IMR-90 (cell line): ENCODE measurements around the gene LRRC37A. TPM values are rescaled to one million over a fixed set of nuclear protein-coding genes. Genes with fewer than 3 reads are reported as not detected.

Source experiments
- ATAC-seq: fragments of 200-7000 bp; cut with Tn5 transposase; 2 replicates; pipeline ENCODE4 v1.9.1; 2020; ENCODE audit warnings: low read depth, mild to moderate bottlenecking, moderate library complexity
- BruUV-seq: library from RNA; stranded (reverse); fragments of 400-500 nt; replicated peaks from 2 replicates; lab custom pipeline; 2021; lab: Mats Ljungman, UMichigan
- CTCF ChIA-PET: fragments of 300-600 bp; formaldehyde crosslinking; extraction: SDS; loops from one replicate; lab custom pipeline; 2021; ENCODE audit warnings: antibody characterized with exemption; lab: Yijun Ruan, JAX
- POLR2A ChIA-PET: fragments of 300-600 bp; sonication (Branson Sonifier 250); formaldehyde crosslinking; loops from one replicate; lab custom pipeline; 2022; ENCODE audit warnings: antibody characterized with exemption; ENCODE audit not compliant: unreplicated experiment; lab: Charles Lee
- DNase-seq: peaks from one replicate; pipeline ENCODE4 v3.0.0; 2013
- H2AFZ ChIP-seq: replicated peaks from 2 replicates; pipeline ENCODE3; 2013; ENCODE audit warnings: low read length, mild to moderate bottlenecking; ENCODE audit not compliant: poor library complexity
- H2AK5ac ChIP-seq: 2 replicates; pipeline ENCODE4 v1.6.1; 2013; ENCODE audit warnings: low read depth, low read length, inconsistent platforms
- H2AK9ac ChIP-seq: replicated peaks from 2 replicates; pipeline ENCODE3; 2013; ENCODE audit warnings: mild to moderate bottlenecking, low read depth, low read length, moderate library complexity; ENCODE audit not compliant: poor library complexity
- H2BK120ac ChIP-seq: 2 replicates; pipeline ENCODE4 v1.6.1; 2013; ENCODE audit warnings: low read depth, low read length, inconsistent platforms
- H2BK15ac ChIP-seq: 3 replicates; pipeline ENCODE4 v1.6.1; 2013; ENCODE audit warnings: low read depth, low read length, inconsistent platforms
- H2BK20ac ChIP-seq: 2 replicates; pipeline ENCODE4 v1.6.1; 2013; ENCODE audit warnings: low read depth, mild to moderate bottlenecking, inconsistent platforms, low read length, moderate library complexity
- H2BK5ac ChIP-seq: 2 replicates; pipeline ENCODE4 v1.6.1; 2013; ENCODE audit warnings: mild to moderate bottlenecking, low read depth, low read length, inconsistent platforms; ENCODE audit not compliant: poor library complexity, severe bottlenecking
- H3K14ac ChIP-seq: replicated peaks from 2 replicates; pipeline ENCODE4 v1.6.1; 2013; ENCODE audit warnings: low read depth, low read length, inconsistent platforms
- H3K18ac ChIP-seq: 2 replicates; pipeline ENCODE4 v1.6.1; 2013; ENCODE audit warnings: low read depth, low read length, control low read depth
- H3K23ac ChIP-seq: 2 replicates; pipeline ENCODE4 v1.6.1; 2013; ENCODE audit warnings: low read depth, low read length, inconsistent platforms
- H3K27ac ChIP-seq: 2 replicates; pipeline ENCODE4 v1.5.1; 2013; ENCODE audit warnings: mild to moderate bottlenecking, control low read depth, low read length; ENCODE audit not compliant: insufficient read depth
- H3K27me3 ChIP-seq: 2 replicates; pipeline ENCODE4 v1.6.1; 2013; ENCODE audit warnings: low read length; ENCODE audit not compliant: control insufficient read depth, insufficient read depth
- H3K36me3 ChIP-seq: 2 replicates; pipeline ENCODE4 v1.6.1; 2013; ENCODE audit warnings: low read length, mixed read lengths; ENCODE audit not compliant: control insufficient read depth, insufficient read depth
- H3K4ac ChIP-seq: 2 replicates; pipeline ENCODE4 v1.6.1; 2013; ENCODE audit warnings: low read depth, low read length, inconsistent platforms
- H3K4me1 ChIP-seq: 2 replicates; pipeline ENCODE4 v1.6.1; 2013; ENCODE audit warnings: low read length, mixed read lengths; ENCODE audit not compliant: control insufficient read depth, insufficient read depth
- H3K4me2 ChIP-seq: 2 replicates; pipeline ENCODE4 v1.6.1; 2013; ENCODE audit warnings: low read depth, mild to moderate bottlenecking, control low read depth, low read length, moderate library complexity
- H3K4me3 ChIP-seq: 2 replicates; pipeline ENCODE4 v1.5.1; 2013; ENCODE audit warnings: low read depth, mild to moderate bottlenecking, control low read depth, low read length, moderate library complexity; ENCODE audit not compliant: insufficient read depth
- H3K56ac ChIP-seq: 2 replicates; pipeline ENCODE4 v1.6.1; 2013; ENCODE audit warnings: low read length, inconsistent platforms; ENCODE audit not compliant: insufficient read depth; ENCODE audit errors: extremely low read depth
- H3K79me1 ChIP-seq, 2 experiments: 2 replicates each; pipeline ENCODE4 v1.6.1; 2013; ENCODE audit warnings: low read length in 2 of 2, inconsistent platforms in 1 of 2, low read depth in 1 of 2
- H3K9ac ChIP-seq: 2 replicates; pipeline ENCODE4 v1.6.1; 2013; ENCODE audit warnings: low read depth, low read length, control low read depth
- H3K9me1 ChIP-seq: 2 replicates; pipeline ENCODE4 v1.6.1; 2013; ENCODE audit warnings: low read length, inconsistent platforms; ENCODE audit not compliant: insufficient read depth
- H3K9me3 ChIP-seq: 2 replicates; pipeline ENCODE4 v1.6.1; 2013; ENCODE audit warnings: low read length; ENCODE audit not compliant: control insufficient read depth, insufficient read depth
- H4K20me1 ChIP-seq: 2 replicates; pipeline ENCODE4 v1.6.1; 2013; ENCODE audit warnings: low read length, inconsistent platforms; ENCODE audit not compliant: insufficient read depth
- H4K5ac ChIP-seq: 2 replicates; pipeline ENCODE4 v1.6.1; 2013; ENCODE audit warnings: mild to moderate bottlenecking, low read depth, low read length, control low read depth
- H4K8ac ChIP-seq, 2 experiments: 2 replicates each; pipeline ENCODE4 v1.6.1; 2013; ENCODE audit warnings: low read depth in 2 of 2, low read length in 2 of 2, control low read depth in 1 of 2, inconsistent platforms in 1 of 2
- H4K91ac ChIP-seq: 2 replicates; pipeline ENCODE4 v1.6.1; 2013; ENCODE audit warnings: low read depth, low read length, inconsistent platforms; ENCODE audit not compliant: insufficient read depth
- MAFK ChIP-seq: IDR thresholded peaks from 2 replicates; pipeline ENCODE4 v1.6.1; 2012; ENCODE audit warnings: low read depth, low read length, improper control_type of control experiment
- MAZ ChIP-seq: IDR thresholded peaks from 2 replicates; pipeline ENCODE4 v1.6.1; 2012; ENCODE audit warnings: low read depth, mild to moderate bottlenecking, low read length, improper control_type of control experiment, moderate library complexity, borderline replicate concordance
- MXI1 ChIP-seq: IDR thresholded peaks from 2 replicates; pipeline ENCODE4 v1.6.1; 2012; ENCODE audit warnings: low read depth, mild to moderate bottlenecking, low read length, moderate library complexity, borderline replicate concordance
- NFE2L2 ChIP-seq: fragments of 150-350 bp; IDR thresholded peaks from 2 replicates; pipeline ENCODE4 v1.6.1; 2016; ENCODE audit warnings: low read depth, mild to moderate bottlenecking, low read length
- POLR2A ChIP-seq: IDR thresholded peaks from 2 replicates; pipeline ENCODE4 v1.6.1; 2012; ENCODE audit warnings: mild to moderate bottlenecking, low read depth, low read length
- RCOR1 ChIP-seq: IDR thresholded peaks from 2 replicates; pipeline ENCODE4 v1.6.1; 2012; ENCODE audit warnings: mild to moderate bottlenecking, low read length, improper control_type of control experiment; ENCODE audit not compliant: insufficient replicate concordance
- WGBS, 2 experiments: methylation state at CpG; one replicate each; pipeline versions ENCODE4 v1.1.5 to v1.1.7; 2013; ENCODE audit warnings: missing lambda C conversion rate in 2 of 2; ENCODE audit not compliant: insufficient read length in 1 of 2; ENCODE audit errors: extremely low coverage in 2 of 2; 5-methylcytosine and 5-hydroxymethylcytosine counted together
- dilution Hi-C: fragments of 300-500 bp; cut with HindIII; formaldehyde crosslinking; loops from one replicate; pipeline ENCODE4 v1.14.3; 2018; ENCODE audit warnings: low sequenced_read_pairs; ENCODE audit not compliant: unreplicated experiment
- in situ Hi-C: fragments of 300-500 bp; cut with MboI; formaldehyde crosslinking; loops from 3 replicates; pipeline ENCODE4 v1.14.3; 2019; ENCODE audit warnings: low sequenced_read_pairs, inconsistent platforms, mixed read lengths
- intact Hi-C: fragments of 100-400 bp; cut with micrococcal nuclease; formaldehyde crosslinking; loops from 2 replicates; pipeline ENCODE4 v1.10.0; 2022
- polyA plus RNA-seq, 3 experiments: library from polyadenylated mRNA; depleted of rRNA; stranded (reverse); fragments of >200 nt; gene quantifications; 2 replicates each; pipeline ENCODE4 v1.2.3, GENCODE V29; 2012; ENCODE audit warnings: low replicate concordance in 1 of 3
- total RNA-seq: library from RNA; depleted of rRNA; stranded (reverse); fragments of >200 nt; gene quantifications from 2 replicates; pipeline ENCODE4 v1.2.3, GENCODE V29; 2012

Gene LRRC37A
- total and polyA plus RNA-seq, 2 of the 4 experiments (the other 2 are of a cell fraction) = 0.72 to 0.91 TPM

DNA sequence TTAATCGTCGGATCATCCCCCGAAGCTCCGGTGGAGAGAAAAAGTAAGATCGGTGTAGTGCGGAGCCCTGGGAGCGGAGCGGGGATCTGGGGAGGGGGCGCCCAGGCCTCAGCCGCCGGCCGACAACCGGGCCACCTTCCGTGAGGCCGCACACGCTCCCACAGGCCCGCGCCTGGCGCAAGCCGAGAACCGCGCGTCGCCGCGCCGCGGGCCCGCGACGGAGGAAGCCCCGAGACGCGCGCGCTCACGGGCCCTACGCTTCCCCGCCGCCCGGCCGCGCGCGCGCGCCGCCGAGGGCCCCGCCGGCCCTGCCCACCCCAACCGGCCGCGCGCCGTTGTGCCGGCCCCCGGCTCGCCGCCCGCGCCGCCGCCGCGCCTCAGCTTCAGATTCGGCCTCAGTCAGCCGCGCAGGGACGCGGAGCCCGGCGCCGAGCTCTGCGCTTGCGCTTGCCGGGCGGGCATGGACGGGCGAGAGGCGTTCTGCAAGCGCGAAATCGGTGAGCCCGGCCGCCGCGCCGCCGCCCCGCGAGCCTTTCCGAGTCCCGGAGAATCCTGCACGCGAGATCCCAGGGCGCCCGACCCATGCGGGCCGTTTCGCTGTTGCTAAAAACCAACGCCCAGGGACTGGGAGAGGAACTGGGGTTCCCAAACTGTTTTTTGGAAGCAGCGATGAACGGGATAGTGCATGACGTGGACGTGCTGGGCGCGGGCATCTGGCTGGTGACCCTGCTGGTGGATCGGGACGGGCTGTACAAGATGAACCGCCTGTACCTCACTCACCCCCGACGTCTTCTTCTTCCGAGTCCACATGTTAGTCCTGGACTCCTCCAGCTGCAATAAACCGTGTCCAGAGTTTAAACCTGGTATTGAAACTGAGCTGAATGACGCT is 28.0 kb upstream of the LRRC37A start:
- 0% methylated on average over 38 of the region's 116 CpGs; no CpG with 5 or more reads in 1 of the 2 experiments for WGBS, 2 experiments
- peak; percentile 92 for ATAC-seq
- H4K8ac ChIP-seq = peak overlapping the region; percentile 68 to 75

More for the DNA sequence above, 28.0 kb upstream of the LRRC37A start:
- TF ChIP-seq NFE2L2 = no peak
- TF ChIP-seq MAZ = no peak; the same call in 1 of the 2 replicates
- peak; percentile 45 for TF ChIP-seq POLR2A
- peak; percentile 25; the same call in 1 of the 2 replicates for TF ChIP-seq MXI1
- TF ChIP-seq RCOR1 = peak; percentile 6
- no peak for TF ChIP-seq MAFK
- Histone ChIP-seq H3K14ac (peak overlapping the region; percentile 82), H3K27ac (peak overlapping the region; percentile 81), H4K20me1 (no peaks in the 10 kb centered on the region), H3K9me3 (no peaks in the 10 kb centered on the region), H3K9ac (peak overlapping the region; percentile 74), H3K4ac (peak overlapping the region; percentile 88), H3K36me3 (no peaks in the 10 kb centered on the region), H3K4me3 (peak overlapping the region; percentile 50), H3K79me1 (peaks cover 0 to 6% of the 10 kb centered on the region in 2 experiments; a peak in 1 of 4 replicates), H4K91ac (peak overlapping the region; percentile 81), H3K4me1 (peaks cover 21% of the 10 kb centered on the region), H3K27me3 (no peaks in the 10 kb centered on the region), H2BK120ac (peak overlapping the region; percentile 70), H3K9me1 (no peaks in the 10 kb centered on the region; the same call in none of the 2 replicates), H2BK20ac (0 out of 2 replicates have a peak overlapping the region, but pooled peaks have one; percentile 31), H2AFZ (peak overlapping the region; percentile 99), H4K5ac (peak overlapping the region; percentile 88), H2AK5ac (peak overlapping the region; percentile 36), H3K18ac (peak overlapping the region; percentile 51), H2BK15ac (peak overlapping the region; percentile 73), H2AK9ac (peak overlapping the region; percentile 91), H3K56ac (peak overlapping the region; percentile 79), H2BK5ac (peak overlapping the region; percentile 82), H3K4me2 (peak overlapping the region; percentile 91), H3K23ac (peak overlapping the region; percentile 63)
- dilution Hi-C loops (no loop called here), in situ Hi-C loops (loop anchor here (25.0 kb wide), 1 partner anchor 680 kb away; no protein-coding TSS in a partner anchor), intact Hi-C loops (loop anchor here (10.0 kb wide), 1 partner anchor 658 kb away; the partner anchor contains the start of gene GOSR2)
- POLR2A ChIA-PET = no interaction called here
- DNase-seq = peak; percentile 82
- BruUV-seq = no TSS peak
- CTCF ChIA-PET = interaction anchor here (0.8 to 1.1 kb wide), 2 partner anchors 23 to 54 kb away, joined by 3 read pairs; no protein-coding TSS in a partner anchor
